Vagina (tissue), 2 donors: ENCODE data around the gene PIK3R4.

Experiments
- CTCF ChIP-seq, 3 experiments: fragments of 450-650 bp in 2 of 3; fragments of 200-600 bp in 1 of 3; sonication (generic) in 1 of 3; IDR thresholded peaks; one replicate each; pipeline ENCODE4 v1.5.1; 2017 to 2019; ENCODE audit warnings: antibody characterized with exemption in 3 of 3, mild to moderate bottlenecking in 2 of 3, moderate library complexity in 2 of 3
- POLR2A ChIP-seq, 2 donors: fragments of 450-650 bp; IDR thresholded peaks; one replicate each; pipeline ENCODE4 v1.6.1; 2017; ENCODE audit warnings: antibody characterized with exemption in 2 of 2, mild to moderate bottlenecking in 2 of 2, moderate library complexity in 2 of 2
- POLR2AphosphoS5 ChIP-seq, 2 donors: sonication (generic); formaldehyde crosslinking; IDR thresholded peaks; one replicate each; pipeline ENCODE4 v1.9.0; 2017; ENCODE audit warnings: antibody characterized with exemption in 2 of 2, mild to moderate bottlenecking in 2 of 2, low read depth in 1 of 2; ENCODE audit not compliant: insufficient read depth in 1 of 2

DNA sequence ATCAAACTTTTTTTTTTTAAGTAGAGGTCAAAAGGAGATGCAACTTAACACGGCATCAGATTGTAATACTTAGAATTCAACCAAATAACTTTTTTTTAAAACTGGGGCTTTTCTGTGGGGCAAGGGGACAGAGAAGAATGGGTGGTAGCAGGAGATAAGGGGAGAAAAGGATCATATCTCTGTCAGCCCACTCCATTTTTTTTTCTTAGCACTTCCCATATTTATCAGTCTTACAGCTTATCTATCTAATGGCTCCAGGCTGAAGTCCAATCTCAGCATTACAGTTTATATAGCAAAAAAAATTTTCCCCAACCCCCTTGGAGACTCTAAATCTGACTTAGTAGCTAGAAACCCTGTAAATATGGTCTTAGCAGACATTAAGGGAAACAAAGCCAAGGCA lies 69.3 kb downstream of the PIK3R4 start:
- TF ChIP-seq CTCF (IDR thresholded peaks at IDR 0.05) (no peak), POLR2AphosphoS5 (IDR thresholded peaks at IDR 0.05; ENCODE audit: insufficient read depth in 1 of 2, low read depth in 1 of 2) (no peak), POLR2A (IDR thresholded peaks at IDR 0.05) (no peak)
